HG02870 (cell line): ENCODE measurements around the gene TNS1.

Experiments used
- ATAC-seq: cut with Tn5 transposase; IDR thresholded peaks from one replicate; pipeline ENCODE4 v1.9.1; 2021; ENCODE audit warnings: mild to moderate bottlenecking, moderate library complexity; ENCODE audit not compliant: unreplicated experiment

TNS1 gene

DNA sequence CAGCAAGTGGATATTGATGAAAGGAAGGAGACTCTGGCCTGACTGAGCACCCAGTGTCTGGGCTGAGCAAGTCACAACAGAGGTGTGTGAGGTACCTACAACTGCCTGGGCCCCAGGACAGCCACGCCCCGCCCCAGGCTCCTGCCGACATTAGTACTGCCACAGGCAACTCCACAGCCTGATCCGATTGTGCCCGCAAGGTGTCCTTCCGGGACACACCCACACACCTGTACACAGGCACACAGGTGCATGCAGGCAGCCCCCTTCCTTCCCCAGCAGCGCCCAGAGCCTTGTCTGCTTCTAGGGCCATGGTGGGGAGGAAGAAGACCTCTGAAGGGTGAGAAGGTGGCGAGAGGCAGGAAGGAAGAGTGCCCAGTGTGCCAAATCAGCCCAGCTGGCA lies 83.6 kb downstream of the TNS1 start:
- no peak for ATAC-seq

GRCh38 chr2:217918308-217919024 lies 84.3 kb downstream of the TNS1 start:
- no peak for ATAC-seq

- ATAC-seq, result no peak
Observed at GRCh38 chr2:217916504-217917254, 86.1 kb downstream of the TNS1 start.

DNA sequence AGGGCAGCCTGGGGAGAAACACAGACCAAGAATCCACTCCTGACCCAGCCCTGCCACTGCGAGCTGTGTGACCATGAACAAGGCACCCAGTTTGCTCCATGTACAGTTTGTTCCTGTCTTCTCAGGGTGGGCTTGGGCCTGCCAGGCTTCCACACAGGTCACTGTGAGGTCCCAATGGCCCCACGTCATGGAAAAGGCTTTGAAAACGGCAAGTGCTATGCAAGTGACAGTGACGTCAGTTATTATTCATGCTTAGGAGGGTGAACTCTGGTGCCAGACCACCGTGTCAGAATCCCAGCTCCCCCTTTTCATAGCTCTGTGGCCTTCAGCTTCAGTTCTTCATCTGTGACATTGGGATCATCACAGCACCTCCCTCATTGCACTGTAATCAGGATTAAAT lies 87.1 kb downstream of the TNS1 start:
- ATAC-seq, result no peak

DNA sequence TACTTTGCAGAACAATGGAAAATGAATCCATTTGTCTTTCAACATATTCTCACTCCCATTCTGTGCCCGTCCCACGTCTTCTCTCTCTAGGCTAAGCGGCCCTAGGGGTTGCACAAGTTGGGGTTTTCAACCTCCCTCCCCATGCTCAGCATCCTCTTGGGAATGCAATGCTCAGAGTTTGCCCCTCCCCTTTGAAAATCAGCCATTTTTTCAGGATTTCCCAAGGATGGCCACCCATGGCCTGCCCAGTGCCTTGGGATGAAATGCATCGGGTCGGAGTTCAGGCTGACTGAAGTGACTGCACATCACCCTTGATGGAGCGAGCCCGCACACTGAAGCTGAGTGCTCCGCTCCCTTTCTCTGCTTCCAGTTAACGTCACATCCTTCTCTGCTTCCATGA lies 87.9 kb downstream of the TNS1 start:
- no peak for ATAC-seq

DNA sequence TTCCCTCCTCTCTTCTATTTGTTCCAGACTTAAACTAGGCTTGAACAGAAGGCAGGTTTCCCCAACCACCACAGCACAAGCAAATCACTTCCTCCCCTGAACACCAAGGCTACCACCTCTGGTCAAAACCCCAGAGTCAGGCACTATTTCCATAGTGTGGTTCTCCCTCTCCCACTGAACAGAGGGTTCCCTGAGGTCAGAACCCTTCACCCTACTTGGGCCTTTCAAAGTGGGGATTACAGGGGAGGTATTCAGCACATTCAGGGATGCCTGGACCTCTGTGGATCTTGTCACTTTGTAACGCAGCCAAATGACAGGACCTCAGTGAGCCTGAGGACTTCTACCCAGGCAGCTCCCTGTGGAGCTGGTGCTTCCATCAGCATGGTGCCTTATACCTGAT lies 88.7 kb downstream of the TNS1 start:
- no peak for ATAC-seq

- no peak for ATAC-seq
Observed at GRCh38 chr2:217913436-217913835, 89.4 kb downstream of the TNS1 start.

- no peak for ATAC-seq
Observed at GRCh38 chr2:217912098-217913024, 90.4 kb downstream of the TNS1 start.

- ATAC-seq, result no peak
Observed at GRCh38 chr2:217911283-217912097, 91.3 kb downstream of the TNS1 start.

- ATAC-seq, result no peak
Observed at GRCh38 chr2:217910875-217911212, 92.0 kb downstream of the TNS1 start.

DNA sequence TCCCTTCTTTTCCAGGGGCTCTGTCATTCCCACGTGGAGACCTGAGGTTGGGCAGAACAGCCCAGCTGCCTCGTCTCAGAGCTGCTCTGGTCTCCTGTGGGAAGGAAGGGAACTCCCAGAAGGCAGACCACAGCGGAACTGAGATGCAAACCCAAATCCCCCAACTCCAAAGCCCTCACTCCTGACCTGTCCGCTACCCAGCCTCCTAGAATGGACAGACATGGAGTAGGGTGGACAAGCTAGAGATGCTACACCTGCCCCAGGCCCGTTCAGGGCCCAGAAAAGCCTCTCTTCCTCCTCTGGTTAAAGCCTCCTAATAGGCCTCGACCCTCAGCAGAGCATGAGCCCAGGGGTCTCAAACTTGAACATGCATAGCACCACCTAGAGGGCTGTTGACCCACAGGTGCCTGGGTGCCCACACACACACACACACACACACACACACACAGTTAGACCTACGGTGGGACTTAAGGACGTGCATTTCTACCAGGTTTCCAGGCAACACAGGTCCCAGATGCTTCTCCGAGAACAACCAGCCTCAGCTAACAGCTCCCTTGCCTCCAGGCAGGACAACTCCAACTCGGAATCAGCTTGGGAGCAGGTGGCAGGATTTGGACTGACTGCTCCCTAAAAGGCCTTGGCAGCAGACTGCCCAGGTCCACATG lies 93.5 kb downstream of the TNS1 start:
- no peak for ATAC-seq

DNA sequence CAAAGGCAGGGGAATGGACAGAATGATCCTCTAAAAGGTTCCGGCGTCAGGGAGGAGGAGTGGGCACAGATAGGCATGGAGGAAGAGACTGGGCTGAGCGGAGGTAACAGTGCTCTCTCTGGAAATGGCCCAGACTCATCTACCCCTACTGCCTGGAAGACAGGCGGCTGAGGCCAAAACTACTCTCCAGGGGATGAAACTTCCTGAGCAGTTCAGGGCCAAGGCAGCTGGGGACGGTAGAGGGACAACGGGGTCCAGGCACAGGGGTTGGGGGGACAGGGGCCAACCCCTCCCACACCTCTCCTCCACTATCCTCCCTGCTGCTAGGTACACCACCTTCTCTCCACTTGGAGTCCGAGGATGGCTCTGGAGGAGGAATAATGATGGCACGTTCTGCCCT lies 94.3 kb downstream of the TNS1 start:
- ATAC-seq, result no peak

- ATAC-seq, result no peak
Observed at GRCh38 chr2:217907266-217907665, 95.5 kb downstream of the TNS1 start.

DNA sequence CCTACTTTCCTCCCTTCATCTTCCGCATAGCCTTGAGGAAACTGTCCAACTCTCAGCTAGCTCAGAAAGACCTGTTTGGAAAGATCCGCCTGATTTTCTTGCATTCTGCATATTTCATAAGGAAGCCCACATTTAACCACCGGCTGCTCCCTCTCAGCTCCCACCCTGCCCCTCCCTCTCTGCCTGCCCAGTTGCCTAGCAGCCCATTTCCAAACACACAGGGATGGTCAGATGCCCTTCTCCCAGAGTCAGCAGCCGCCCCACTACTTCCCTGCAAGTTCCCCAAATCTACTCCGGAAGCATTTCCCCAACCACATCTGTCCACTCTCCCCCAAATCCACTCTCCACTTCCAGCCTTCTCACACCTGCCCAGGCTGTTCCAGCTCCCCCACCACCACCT lies 96.0 kb downstream of the TNS1 start:
- no peak for ATAC-seq

GRCh38 chr2:217905896-217906295 lies 96.9 kb downstream of the TNS1 start:
- no peak for ATAC-seq

DNA sequence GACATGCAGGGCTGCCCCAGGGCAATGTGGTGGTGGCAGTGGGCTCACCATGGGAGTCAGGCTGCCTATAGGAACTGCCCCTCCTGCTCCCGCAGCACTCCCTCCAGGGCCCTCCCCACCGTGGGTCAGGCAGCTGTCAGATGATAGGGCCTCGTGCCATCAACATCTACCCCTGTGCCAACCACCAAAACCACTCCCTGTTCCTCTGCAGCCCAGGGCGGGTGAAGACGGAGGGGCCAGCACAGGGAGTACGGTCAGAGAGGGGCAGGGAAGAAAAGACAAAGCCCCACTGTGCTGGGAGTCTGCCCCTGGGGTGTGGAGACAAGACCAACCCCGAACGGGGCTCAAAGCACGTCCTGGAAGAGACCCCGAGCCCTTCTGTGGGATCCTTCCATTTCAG lies 97.4 kb downstream of the TNS1 start:
- no peak for ATAC-seq

GRCh38 chr2:217904614-217904965 lies 98.2 kb downstream of the TNS1 start:
- no peak for ATAC-seq

GRCh38 chr2:217903859-217904613 lies 98.8 kb downstream of the TNS1 start:
- no peak for ATAC-seq

DNA sequence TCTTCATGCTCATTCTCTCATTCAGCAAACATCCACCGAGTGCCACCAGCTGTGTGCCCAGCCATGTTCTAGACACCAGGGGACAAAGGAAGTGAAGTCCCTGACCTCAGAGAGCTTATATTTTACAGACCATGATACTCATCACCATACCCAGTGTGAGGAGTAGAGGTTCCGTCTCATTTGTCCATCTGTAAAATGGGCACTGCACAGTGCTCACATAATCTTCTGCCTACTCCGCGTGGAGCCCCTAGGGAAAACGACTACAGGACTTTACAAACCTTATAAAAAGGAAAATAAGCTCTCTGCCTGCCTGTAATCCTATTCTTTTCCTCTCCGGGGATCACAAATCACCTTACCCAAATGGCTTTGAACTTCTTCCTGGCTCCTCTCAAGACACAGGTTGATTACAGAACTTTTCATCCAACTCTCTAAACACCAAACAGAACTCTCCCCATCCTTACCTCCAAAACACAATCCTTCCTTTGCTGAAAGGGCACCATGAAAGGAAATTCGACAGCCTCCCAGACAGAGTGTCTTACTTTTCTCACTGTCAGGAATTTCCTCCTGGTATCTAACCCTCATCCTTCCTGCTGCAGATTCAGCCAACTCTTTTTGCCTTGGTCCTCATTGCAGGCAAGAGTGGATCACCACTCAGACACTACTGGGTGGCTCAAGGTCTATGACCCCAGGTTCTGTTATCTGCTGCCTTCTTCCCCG lies 99.5 kb downstream of the TNS1 start:
- no peak for ATAC-seq
